GM19043 (cell line): ENCODE data around the gene CDKN2C.
"Not testable (repeated sequence)": the region's sequence is repeated elsewhere in the genome, so short reads cannot be mapped to it uniquely, and the experiment has no call there.

ENCODE experiments used
- ATAC-seq: cut with Tn5 transposase; IDR thresholded peaks from one replicate; pipeline ENCODE4 v1.9.1; 2021; ENCODE audit warnings: low read depth; ENCODE audit not compliant: unreplicated experiment

The CDKN2C gene

DNA sequence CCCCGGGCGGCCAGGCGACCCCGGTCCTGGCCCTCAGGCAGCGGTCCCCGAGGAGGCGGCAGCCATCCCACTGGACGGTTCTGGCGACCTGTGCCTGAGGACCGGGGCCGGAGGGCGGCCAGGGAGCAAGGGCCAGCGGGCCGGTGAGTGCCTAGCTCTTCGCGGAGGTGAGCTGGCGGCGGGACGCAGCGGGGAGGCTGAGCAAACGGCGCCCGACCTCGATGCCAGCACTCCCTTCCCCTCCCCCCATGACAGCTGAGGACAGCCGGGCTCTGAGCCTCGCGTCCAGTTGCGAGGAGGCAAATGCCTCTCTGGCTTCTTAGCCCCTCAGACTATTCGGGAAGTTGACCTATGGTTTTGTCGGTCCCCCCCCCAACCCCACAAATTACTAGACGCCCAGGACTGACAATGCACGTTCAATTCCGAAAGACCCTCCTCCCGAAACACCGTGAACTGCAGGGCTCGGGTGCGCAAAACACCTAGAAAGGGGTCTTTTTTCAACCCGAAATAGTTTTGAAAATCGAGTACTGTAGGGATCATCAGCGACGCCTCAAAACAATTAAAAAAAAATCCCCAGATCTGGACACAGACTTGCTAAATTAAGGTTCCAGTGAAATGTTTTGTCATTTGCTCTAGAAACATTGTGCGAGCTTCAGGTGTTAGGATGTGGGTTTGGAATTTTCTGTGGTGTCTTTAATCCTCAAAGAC, 8.3 kb downstream of the CDKN2C start:
- peak; percentile 35 for ATAC-seq

GRCh38 chr1:50978852-50979781, 9.1 kb downstream of the CDKN2C start:
- ATAC-seq = no peak

GRCh38 chr1:50979937-50980336, 9.9 kb downstream of the CDKN2C start:
- no peak for ATAC-seq

DNA sequence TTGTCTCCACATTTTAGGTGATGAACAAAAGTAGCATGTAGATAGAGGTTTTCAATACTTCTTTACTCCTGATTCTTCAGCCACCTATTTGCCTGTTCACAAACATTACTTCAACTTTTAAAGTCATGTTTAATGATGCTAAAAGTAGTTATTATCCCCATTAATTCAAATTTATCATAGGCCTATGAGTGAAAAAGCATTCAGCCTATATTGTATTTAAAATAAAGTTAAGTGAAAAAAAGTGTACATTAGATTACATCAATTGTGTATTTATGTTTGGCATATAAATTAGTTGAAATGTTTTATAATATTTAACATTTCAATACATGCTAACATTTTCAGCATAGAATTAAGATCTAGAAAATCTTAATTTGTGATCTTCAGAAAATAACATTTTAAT, 10.5 kb downstream of the CDKN2C start:
- ATAC-seq = no peak

- ATAC-seq = no peak
Observed at GRCh38 chr1:50981741-50982140, 11.7 kb downstream of the CDKN2C start.

- no peak for ATAC-seq
Observed at GRCh38 chr1:50982611-50983010, 12.6 kb downstream of the CDKN2C start.

- ATAC-seq = no peak
Observed at GRCh38 chr1:50983219-50983802, 13.3 kb downstream of the CDKN2C start.

- no peak for ATAC-seq
Observed at GRCh38 chr1:50985094-50985493, 15.0 kb downstream of the CDKN2C start.

DNA sequence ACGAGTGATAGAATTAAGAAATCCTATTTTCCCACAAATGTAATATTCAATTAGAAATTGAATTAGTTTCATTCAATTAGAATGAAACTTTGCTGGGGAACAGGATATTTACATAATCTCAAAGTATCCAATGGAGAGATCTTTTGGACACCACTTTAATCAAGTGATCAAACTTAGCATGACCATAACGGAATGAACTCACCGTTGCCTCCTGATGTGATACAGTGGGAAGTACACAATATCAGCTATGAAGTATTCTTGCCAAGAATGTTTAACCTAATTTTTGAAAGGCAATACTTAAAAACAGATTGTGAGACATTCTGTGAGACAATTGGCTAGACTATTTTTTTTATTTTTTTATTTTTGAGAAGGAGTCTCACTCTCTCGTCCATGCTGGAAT, 16.6 kb downstream of the CDKN2C start:
- ATAC-seq = no peak

- no peak for ATAC-seq
Observed at GRCh38 chr1:50989694-50990093, 19.6 kb downstream of the CDKN2C start.

- no peak for ATAC-seq
Observed at GRCh38 chr1:50992532-50993318, 22.7 kb downstream of the CDKN2C start.

GRCh38 chr1:50993645-50994044, 23.6 kb downstream of the CDKN2C start:
- ATAC-seq = no peak

DNA sequence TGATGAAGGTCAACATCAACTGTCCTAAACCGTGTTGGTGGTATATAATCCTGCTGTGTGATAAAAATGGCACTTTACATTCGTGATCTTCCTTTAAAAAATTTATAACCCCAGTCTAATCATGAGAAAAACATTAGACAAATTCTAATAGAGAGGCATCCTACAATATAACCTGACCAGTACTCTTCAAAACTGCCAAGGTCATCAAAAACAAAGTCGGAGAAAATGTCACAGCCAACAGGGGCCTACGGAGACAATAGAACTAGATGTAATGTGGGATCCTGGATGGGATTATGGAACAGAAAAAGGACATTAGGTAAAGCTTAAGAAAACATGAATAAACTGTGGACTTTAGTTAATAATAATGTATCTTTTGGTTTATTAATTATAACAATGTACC, 25.0 kb downstream of the CDKN2C start:
- no peak for ATAC-seq

DNA sequence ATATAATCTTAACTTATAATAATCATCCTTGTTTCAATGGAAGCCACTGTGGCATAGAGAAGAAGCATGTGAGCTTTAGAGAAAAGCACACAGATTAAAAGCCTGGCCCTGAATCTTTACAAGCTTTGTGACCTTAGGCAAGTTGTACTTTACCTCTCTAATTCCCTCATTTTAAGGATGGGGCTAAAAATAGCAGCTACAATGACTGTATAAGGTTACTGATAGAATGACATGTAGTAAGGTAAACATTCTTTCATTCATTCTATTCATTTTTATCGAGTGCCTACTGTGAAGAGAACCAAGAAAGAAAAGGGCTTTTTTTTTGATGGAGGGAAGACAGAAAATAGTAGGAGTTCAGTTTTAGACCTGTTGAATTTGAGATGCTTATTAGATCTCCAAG, 25.6 kb downstream of the CDKN2C start:
- no peak for ATAC-seq

GRCh38 chr1:50996083-50996482, 26.0 kb downstream of the CDKN2C start:
- ATAC-seq = no peak

DNA sequence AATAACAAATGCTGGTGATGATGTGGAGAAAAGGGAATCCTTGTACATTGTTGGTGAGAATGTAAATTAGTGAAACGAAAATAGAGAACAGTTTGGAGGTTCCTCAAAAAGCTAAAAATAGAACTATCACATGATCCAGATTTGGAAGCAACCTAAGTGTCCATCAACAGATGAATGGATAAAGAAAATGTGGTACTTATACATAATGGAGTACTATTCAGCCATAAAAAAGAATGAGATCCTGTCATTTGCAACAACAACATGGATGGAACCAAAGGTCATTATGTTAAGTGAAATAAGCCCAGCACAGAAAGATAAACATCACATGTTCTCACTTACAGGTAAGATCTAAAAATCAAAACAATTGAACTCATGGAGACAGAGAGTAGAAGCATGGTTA, 29.3 kb downstream of the CDKN2C start:
- not testable (repeated sequence) for ATAC-seq

- ATAC-seq = peak; percentile 85
Observed at GRCh38 chr1:51000160-51000559, 30.1 kb downstream of the CDKN2C start.

DNA sequence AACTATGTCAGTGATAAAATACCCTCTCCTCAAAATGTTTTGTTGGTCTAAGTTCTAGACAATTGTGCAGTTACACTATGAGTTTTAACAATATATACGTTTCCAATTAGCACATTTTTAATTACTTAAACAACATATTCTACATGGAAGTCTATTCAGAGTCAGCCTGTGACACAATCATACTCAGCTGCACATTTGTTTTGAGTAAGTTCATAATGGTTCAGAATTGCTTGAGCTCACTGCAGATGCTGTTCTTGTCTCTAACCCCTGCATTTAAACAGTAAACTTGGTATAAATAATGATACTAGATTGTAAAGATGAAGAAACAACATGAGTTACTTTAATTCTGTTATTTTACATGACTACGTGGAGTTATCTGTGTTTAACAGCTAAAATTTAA, 30.6 kb downstream of the CDKN2C start:
- ATAC-seq = no peak

DNA sequence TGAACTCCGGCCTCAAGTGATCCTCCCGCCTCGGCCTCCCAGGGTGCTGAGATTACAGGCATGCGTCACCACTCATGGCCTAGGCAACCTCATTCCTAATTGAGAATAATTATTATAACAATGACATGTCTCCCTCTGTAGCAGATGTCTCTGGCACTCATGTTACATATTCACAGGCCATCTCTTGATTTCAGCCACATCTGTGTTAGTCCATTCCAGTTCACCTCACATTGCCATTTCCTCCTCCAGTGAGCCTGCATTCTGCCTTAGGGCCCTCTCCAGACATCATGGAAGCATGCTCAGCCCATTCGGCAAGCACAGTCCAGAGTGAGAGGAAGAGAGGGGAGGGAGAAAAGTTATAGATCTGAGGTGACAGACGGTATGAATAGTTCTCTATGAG, 32.5 kb downstream of the CDKN2C start:
- ATAC-seq = no peak

DNA sequence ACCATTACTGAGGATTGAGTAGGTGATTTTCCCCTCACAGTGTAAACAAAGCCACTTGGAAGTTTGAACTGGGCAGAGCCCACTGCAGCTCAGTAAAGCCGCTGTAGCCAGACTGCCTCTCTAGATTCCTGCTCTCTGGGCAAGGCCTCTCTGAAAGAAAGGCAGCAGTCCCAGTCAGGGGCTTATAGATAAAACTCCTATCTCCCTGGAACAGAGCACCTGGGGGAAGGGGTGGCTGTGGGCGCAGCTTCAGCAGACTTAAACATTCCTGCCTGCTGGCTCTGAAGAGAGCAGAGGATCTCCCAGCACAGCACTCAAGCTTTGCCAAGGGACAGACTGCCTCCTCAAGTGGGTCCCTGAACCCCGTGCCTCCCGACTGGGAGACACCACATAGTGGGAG, 35.5 kb downstream of the CDKN2C start:
- ATAC-seq = not testable (repeated sequence)

- ATAC-seq = no peak
Observed at GRCh38 chr1:51009381-51009780, 39.3 kb downstream of the CDKN2C start.
